Measurements from ENCODE around the gene NMT2. TPM values are rescaled to one million over a fixed set of nuclear protein-coding genes. Genes with fewer than 3 reads are reported as not detected.

NMT2 gene
- total and polyA plus RNA-seq, 4 donors, result 9.6 to 19.1 (median 17.0) TPM

GRCh38 chr10:15213461-15213861 is 45.0 kb upstream of the NMT2 start:
- no peak overlapping the region for H3K4me3 ChIP-seq (ENCODE audit: low read depth in 1 of 3, low read length in 3 of 3)
- H3K27me3 ChIP-seq (ENCODE audit: control insufficient read depth in 4 of 4, insufficient read depth in 4 of 4, low read length in 3 of 4), result no peaks in the 10 kb centered on the region
- 95% methylated on average over 18 of the region's 18 CpGs for WGBS
- no peak for DNase-seq (ENCODE audit: low spot score)
- H3K9me3 ChIP-seq (ENCODE audit: control insufficient read depth in 4 of 4, low read length in 3 of 4), result no peaks in the 10 kb centered on the region
- no peak overlapping the region for H3K27ac ChIP-seq (ENCODE audit: low read depth in 1 of 2, low read length in 2 of 2)
- H3K36me3 ChIP-seq (ENCODE audit: control insufficient read depth in 4 of 4, insufficient read depth in 3 of 4, low read depth in 1 of 4, low read length in 3 of 4), result peaks cover 0 to 13% (median 6%) of the 10 kb centered on the region in 4 donors
- no peak for TF ChIP-seq GABPA (IDR thresholded peaks at IDR 0.05 in 1 of 2, conservative IDR thresholded peaks at IDR 0.05 in 1 of 2)
- TF ChIP-seq ZBTB33 (IDR thresholded peaks at IDR 0.05), result no peak
- peaks cover 0 to 3% (median 1%) of the 10 kb centered on the region in 4 donors for H3K4me1 ChIP-seq (ENCODE audit: control insufficient read depth in 4 of 4, insufficient read depth in 4 of 4, low read length in 3 of 4)
- no peak overlapping the region for H3K9ac ChIP-seq (ENCODE audit: low read depth in 1 of 2, low read length in 2 of 2)

- no peak for DNase-seq (ENCODE audit: low spot score)
- Histone ChIP-seq H3K9ac (ENCODE audit: low read depth in 1 of 2, low read length in 2 of 2) (no peak overlapping the region), H3K9me3 (ENCODE audit: control insufficient read depth in 4 of 4, low read length in 3 of 4) (no peaks in the 10 kb centered on the region), H3K27ac (ENCODE audit: low read depth in 1 of 2, low read length in 2 of 2) (no peak overlapping the region), H3K4me1 (ENCODE audit: control insufficient read depth in 4 of 4, insufficient read depth in 4 of 4, low read length in 3 of 4) (peaks cover 0 to 3% (median 1%) of the 10 kb centered on the region in 4 donors), H3K4me3 (ENCODE audit: low read depth in 1 of 3, low read length in 3 of 3) (no peak overlapping the region), H3K36me3 (ENCODE audit: control insufficient read depth in 4 of 4, insufficient read depth in 3 of 4, low read depth in 1 of 4, low read length in 3 of 4) (peaks cover 0 to 13% (median 7%) of the 10 kb centered on the region in 4 donors), H3K27me3 (ENCODE audit: control insufficient read depth in 4 of 4, insufficient read depth in 4 of 4, low read length in 3 of 4) (no peaks in the 10 kb centered on the region)
- no peak for TF ChIP-seq YY1 (IDR thresholded peaks at IDR 0.05)
- TF ChIP-seq REST (IDR thresholded peaks at IDR 0.05), result no peak
- no peak for TF ChIP-seq NR2F2 (IDR thresholded peaks at IDR 0.05)
- TF ChIP-seq FOXA2 (IDR thresholded peaks at IDR 0.05), result no peak
- no peak for TF ChIP-seq RAD21 (IDR thresholded peaks at IDR 0.05)
- no peak for TF ChIP-seq MAX (IDR thresholded peaks at IDR 0.05)
- no peak for TF ChIP-seq HNF4A (conservative IDR thresholded peaks at IDR 0.05)
- no peak for TF ChIP-seq ZBTB33 (IDR thresholded peaks at IDR 0.05)
- TF ChIP-seq EGR1 (IDR thresholded peaks at IDR 0.05; ENCODE audit: low read depth in 2 of 2), result no peak
- no peak for TF ChIP-seq GABPA (IDR thresholded peaks at IDR 0.05 in 1 of 2, conservative IDR thresholded peaks at IDR 0.05 in 1 of 2)
- 81% methylated on average over 6 of the region's 6 CpGs for WGBS
Observed at GRCh38 chr10:15211464-15211979, 43.0 kb upstream of the NMT2 start.
